Body of pancreas (tissue), 4 donors: ENCODE results near the gene TTC39C. TPM values are rescaled to one million over a fixed set of nuclear protein-coding genes. Genes with fewer than 3 reads are reported as not detected.

Source experiments
- ATAC-seq: fragments of 150-250 bp; one replicate; pipeline ENCODE4 v1.9.1; 2016
- DNase-seq, 4 donors: peaks; one replicate each; pipeline ENCODE4 v3.0.0-alpha.2; 2019
- H3K27ac ChIP-seq, 4 donors: fragments of 200-600 bp; sonication (generic); 1 replicate in 3 of 4; 2 replicates in 1 of 4; pipeline versions ENCODE4 v1.5.1 to v1.6.1; 2016 to 2019; ENCODE audit warnings: mild to moderate bottlenecking in 1 of 4, mixed read lengths in 1 of 4, moderate library complexity in 1 of 4
- H3K27me3 ChIP-seq, 2 donors: fragments of 200-600 bp; sonication (generic); one replicate each; pipeline ENCODE4 v1.6.0; 2016; ENCODE audit warnings: mild to moderate bottlenecking in 1 of 2
- H3K36me3 ChIP-seq, 2 donors: fragments of 200-600 bp; sonication (generic); replicated peaks in 1 of 2; 2 replicates each; pipeline ENCODE4 v1.5.1; 2016; ENCODE audit warnings: low read depth in 2 of 2; ENCODE audit not compliant: insufficient read depth in 1 of 2
- H3K4me1 ChIP-seq: fragments of 200-600 bp; sonication (generic); one replicate; pipeline ENCODE4 v1.6.0; 2016
- H3K4me3 ChIP-seq, 2 donors: fragments of 200-600 bp; sonication (generic); 1 replicate in 1 of 2; 2 replicates in 1 of 2; pipeline ENCODE4 v1.5.1; 2016 to 2019
- H3K9me3 ChIP-seq, 3 donors: fragments of 200-600 bp; sonication (generic); 1 replicate in 2 of 3; 2 replicates in 1 of 3; pipeline ENCODE4 v1.5.1; 2016
- CTCF ChIP-seq, 7 experiments: fragments of 450-650 bp in 4 of 7; fragments of 200-600 bp in 3 of 7; sonication (generic) in 3 of 7; IDR thresholded peaks; one replicate each; pipeline ENCODE4 v1.5.1; 2016 to 2019; ENCODE audit warnings: antibody characterized with exemption in 7 of 7
- POLR2A ChIP-seq, 3 donors: fragments of 450-650 bp; IDR thresholded peaks; one replicate each; pipeline ENCODE4 v1.6.1; 2016; ENCODE audit warnings: antibody characterized with exemption in 3 of 3, mild to moderate bottlenecking in 2 of 3
- WGBS, 2 donors: methylation state at CpG; one replicate each; pipeline ENCODE4 v1.1.5; 2017; 5-methylcytosine and 5-hydroxymethylcytosine counted together
- intact Hi-C: fragments of 100-400 bp; cut with DNase I; formaldehyde crosslinking; loops from one replicate; pipeline ENCODE4 v1.15.1; 2023
- total RNA-seq, 2 donors: library from RNA; depleted of rRNA; stranded (reverse); fragments of >200 nt; gene quantifications; one replicate each; pipeline ENCODE4 v1.1.0, GENCODE V29; 2016

TTC39C gene
- total RNA-seq, 2 donors from 2014 or later, result 20.1 to 21.8 TPM

- no peak overlapping the region for H3K27ac ChIP-seq
- peaks cover 28% of the 10 kb centered on the region for H3K4me1 ChIP-seq
- no peaks in the 10 kb centered on the region for H3K36me3 ChIP-seq
- H3K9me3 ChIP-seq, result no peaks in the 10 kb centered on the region
- intact Hi-C loops, result no loop called here
- H3K4me3 ChIP-seq, result no peak overlapping the region
- DNase-seq (no peak), ATAC-seq (no peak)
- no peaks in the 10 kb centered on the region for H3K27me3 ChIP-seq
- TF ChIP-seq CTCF (IDR thresholded peaks at IDR 0.05) (peak in 6 of 7 experiments; percentile 7 to 43 (median 40)), POLR2A (IDR thresholded peaks at IDR 0.05) (no peak)
- whole genome bisulfite sequencing, 2 donors, result 17 to 19% methylated on average over 2 of the region's 2 CpGs
These were observed 2.1 kb downstream of the TTC39C start for GRCh38 chr18:24016643-24017042.

- no peak overlapping the region for H3K27ac ChIP-seq
- H3K36me3 ChIP-seq, result no peaks in the 10 kb centered on the region
- ATAC-seq (no peak), DNase-seq (no peak)
- H3K4me1 ChIP-seq, result peaks cover 28% of the 10 kb centered on the region
- no peak for TF ChIP-seq POLR2A (IDR thresholded peaks at IDR 0.05)
- TF ChIP-seq CTCF (IDR thresholded peaks at IDR 0.05), result no peak
- H3K9me3 ChIP-seq, result no peaks in the 10 kb centered on the region
- no peak overlapping the region for H3K4me3 ChIP-seq
- 77 to 87% methylated on average over 11 of the region's 11 CpGs for WGBS, 2 donors
- intact Hi-C loops, result no loop called here
- no peaks in the 10 kb centered on the region for H3K27me3 ChIP-seq
These were observed 3.8 kb downstream of the TTC39C start for GRCh38 chr18:24018299-24018886.

- H3K27me3 ChIP-seq, result no peaks in the 10 kb centered on the region
- H3K4me3 ChIP-seq, result no peak overlapping the region
- ATAC-seq, result no peak
- no peaks in the 10 kb centered on the region for H3K36me3 ChIP-seq
- peaks cover 22% of the 10 kb centered on the region for H3K4me1 ChIP-seq
- no peak for DNase-seq
- 70 to 84% methylated on average over 5 of the region's 5 CpGs for WGBS, 2 donors
- H3K9me3 ChIP-seq, result no peaks in the 10 kb centered on the region
- no peak overlapping the region for H3K27ac ChIP-seq
- TF ChIP-seq CTCF (IDR thresholded peaks at IDR 0.05), result no peak
- TF ChIP-seq POLR2A (IDR thresholded peaks at IDR 0.05), result no peak
- intact Hi-C loops, result loop anchor here (10.0 kb wide), 1 partner anchor 55 kb away; no protein-coding TSS in a partner anchor
These were observed 5.2 kb downstream of the TTC39C start for GRCh38 chr18:24019641-24020331.

GRCh38 chr18:24021505-24021904 lies 7.0 kb downstream of the TTC39C start:
- TF ChIP-seq POLR2A (IDR thresholded peaks at IDR 0.05) (no peak), CTCF (IDR thresholded peaks at IDR 0.05) (no peak)
- H3K4me3 ChIP-seq, result no peak overlapping the region
- no peak overlapping the region for H3K27ac ChIP-seq
- H3K36me3 ChIP-seq, result no peaks in the 10 kb centered on the region
- DNase-seq (no peak), ATAC-seq (no peak)
- no peaks in the 10 kb centered on the region for H3K9me3 ChIP-seq
- H3K4me1 ChIP-seq, result peaks cover 14% of the 10 kb centered on the region
- no peaks in the 10 kb centered on the region for H3K27me3 ChIP-seq
- intact Hi-C loops, result loop anchor here (10.0 kb wide), 1 partner anchor 53 kb away; no protein-coding TSS in a partner anchor
- WGBS, 2 donors, result 76 to 85% methylated on average over 3 of the region's 3 CpGs
